K562 (cell line): ENCODE results near the gene IRAK2. TPM values are rescaled to one million over a fixed set of nuclear protein-coding genes. Genes with fewer than 3 reads are reported as not detected.
A peak's percentile ranks its signal among the peaks of the same experiment; 100 is the strongest.

Experiments
- CREB1 ChIP-seq, 2 experiments: sonication (generic) in 1 of 2; formaldehyde crosslinking in 1 of 2; IDR thresholded peaks; 2 replicates each; pipeline versions ENCODE4 v1.6.1 to v1.8.0; 2012 to 2022; ENCODE audit warnings: inconsistent platforms in 1 of 2, mild to moderate bottlenecking in 1 of 2, missing genetic modification reagents in 1 of 2, moderate library complexity in 1 of 2
- EP400 ChIP-seq: fragments of 450-650 bp; IDR thresholded peaks from 2 replicates; pipeline ENCODE4 v1.6.1; 2017; ENCODE audit warnings: antibody characterized with exemption, mild to moderate bottlenecking, moderate library complexity
- FOXK1 ChIP-seq: sonication (generic); formaldehyde crosslinking; IDR thresholded peaks from 2 replicates; pipeline ENCODE4 v1.8.0; 2022; ENCODE audit warnings: missing genetic modification reagents, mild to moderate bottlenecking, borderline replicate concordance
- GABPB2 ChIP-seq: fragments of 250-450 bp; sonication (Bioruptor Pico); conservative IDR thresholded peaks from 2 replicates; pipeline ENCODE4 v1.5.1; 2021; ENCODE audit warnings: mild to moderate bottlenecking
- MEIS2 ChIP-seq: fragments of 450-650 bp; IDR thresholded peaks from 2 replicates; pipeline ENCODE4 v1.6.1; 2014; ENCODE audit warnings: mild to moderate bottlenecking; ENCODE audit not compliant: partially characterized antibody
- NCOA4 ChIP-seq: fragments of 450-650 bp; IDR thresholded peaks from 2 replicates; pipeline ENCODE4 v1.6.1; 2018; ENCODE audit warnings: mild to moderate bottlenecking; ENCODE audit not compliant: partially characterized antibody
- NFIC ChIP-seq: fragments of 450-650 bp; IDR thresholded peaks from 2 replicates; pipeline ENCODE4 v1.6.1; 2017; ENCODE audit warnings: mild to moderate bottlenecking, inconsistent platforms
- NFXL1 ChIP-seq: fragments of 450-650 bp; formaldehyde crosslinking; IDR thresholded peaks from 2 replicates; pipeline ENCODE4 v1.4.0; 2021; ENCODE audit warnings: mild to moderate bottlenecking
- PTTG1 ChIP-seq: fragments of 450-650 bp; IDR thresholded peaks from 2 replicates; pipeline ENCODE4 v1.6.1; 2016; ENCODE audit warnings: low read depth, mild to moderate bottlenecking, missing genetic modification characterization, missing compliant biosample characterization
- SMARCA4 ChIP-seq: fragments of 450-650 bp; IDR thresholded peaks from 2 replicates; pipeline ENCODE4 v1.6.1; 2016
- STAT5B ChIP-seq: fragments of 250-450 bp; sonication (Bioruptor Pico); IDR thresholded peaks from 2 replicates; pipeline ENCODE4 v1.8.0; 2021; ENCODE audit warnings: mild to moderate bottlenecking, inconsistent platforms
- ZNF232 ChIP-seq: sonication (generic); formaldehyde crosslinking; IDR thresholded peaks from 2 replicates; pipeline ENCODE4 v1.8.0; 2022; ENCODE audit warnings: mild to moderate bottlenecking, missing genetic modification reagents
- ZNF75A ChIP-seq: fragments of 450-650 bp; formaldehyde crosslinking; IDR thresholded peaks from 2 replicates; pipeline ENCODE4 v1.4.0; 2020; ENCODE audit warnings: mild to moderate bottlenecking
- ZNF778 ChIP-seq: fragments of 450-650 bp; formaldehyde crosslinking; IDR thresholded peaks from 2 replicates; pipeline ENCODE4 v1.4.0; 2020; ENCODE audit warnings: mild to moderate bottlenecking, moderate library complexity
- polyA plus RNA-seq, 8 experiments: library from polyadenylated mRNA; depleted of rRNA in 4 of 8; stranded (reverse) in 5 of 8; unstranded in 3 of 8; fragments of >200 nt; fragmentation: Nextera tagmentation in 2 of 8; fragmentation: Illumina TruSeq in 1 of 8; extraction: Ambion mirVana in 2 of 8; extraction: Trizol in 1 of 8; gene quantifications; 2 replicates each; pipeline versions ENCODE4 v1.2.1 to v1.2.3, GENCODE V29; 2011 to 2014; ENCODE audit warnings: inconsistent platforms in 1 of 8, missing spikeins in 1 of 8
- total RNA-seq, 7 experiments: library from RNA; depleted of rRNA in 6 of 7; stranded (reverse); fragments of >200 nt in 6 of 7; fragmentation: Illumina TruSeq in 2 of 7; extraction: Trizol in 2 of 7; gene quantifications; 2 replicates each; pipeline versions ENCODE4 v1.2.1 to v1.2.3, GENCODE V29; 2011 to 2021; ENCODE audit warnings: low replicate concordance in 1 of 7
- TF ChIP-seq, protein P1 (sequence below): sonication (generic); formaldehyde crosslinking; IDR thresholded peaks from 2 replicates; pipeline ENCODE4 v1.8.1; 2023; ENCODE audit warnings: missing genetic modification reagents, mild to moderate bottlenecking, borderline replicate concordance
- TF ChIP-seq, protein P2 (sequence below): sonication (generic); formaldehyde crosslinking; IDR thresholded peaks from 2 replicates; pipeline ENCODE4 v1.8.1; 2023; ENCODE audit warnings: mild to moderate bottlenecking, missing genetic modification reagents
- TF ChIP-seq, protein P3 (sequence below), 3 experiments: fragments of 200-800 bp in 1 of 3; sonication (Bioruptor generic) in 1 of 3; sonication (generic) in 1 of 3; formaldehyde crosslinking in 1 of 3; IDR thresholded peaks; 2 replicates each; pipeline versions ENCODE4 v1.6.1 to v1.8.0; 2016 to 2022; ENCODE audit warnings: mild to moderate bottlenecking in 2 of 3, missing compliant biosample characterization in 2 of 3, missing genetic modification characterization in 2 of 3, missing genetic modification reagents in 1 of 3
- TF ChIP-seq, protein P4 (sequence below): fragments of 450-650 bp; IDR thresholded peaks from 2 replicates; pipeline ENCODE4 v1.7.0; 2016; ENCODE audit warnings: borderline replicate concordance

Gene IRAK2
- total and polyA plus RNA-seq, 9 of the 15 experiments (the other 6 are each of a cell fraction or from before 2014, with no cell fraction given): 0.42 to 4.4 (median 2.7) TPM

DNA sequence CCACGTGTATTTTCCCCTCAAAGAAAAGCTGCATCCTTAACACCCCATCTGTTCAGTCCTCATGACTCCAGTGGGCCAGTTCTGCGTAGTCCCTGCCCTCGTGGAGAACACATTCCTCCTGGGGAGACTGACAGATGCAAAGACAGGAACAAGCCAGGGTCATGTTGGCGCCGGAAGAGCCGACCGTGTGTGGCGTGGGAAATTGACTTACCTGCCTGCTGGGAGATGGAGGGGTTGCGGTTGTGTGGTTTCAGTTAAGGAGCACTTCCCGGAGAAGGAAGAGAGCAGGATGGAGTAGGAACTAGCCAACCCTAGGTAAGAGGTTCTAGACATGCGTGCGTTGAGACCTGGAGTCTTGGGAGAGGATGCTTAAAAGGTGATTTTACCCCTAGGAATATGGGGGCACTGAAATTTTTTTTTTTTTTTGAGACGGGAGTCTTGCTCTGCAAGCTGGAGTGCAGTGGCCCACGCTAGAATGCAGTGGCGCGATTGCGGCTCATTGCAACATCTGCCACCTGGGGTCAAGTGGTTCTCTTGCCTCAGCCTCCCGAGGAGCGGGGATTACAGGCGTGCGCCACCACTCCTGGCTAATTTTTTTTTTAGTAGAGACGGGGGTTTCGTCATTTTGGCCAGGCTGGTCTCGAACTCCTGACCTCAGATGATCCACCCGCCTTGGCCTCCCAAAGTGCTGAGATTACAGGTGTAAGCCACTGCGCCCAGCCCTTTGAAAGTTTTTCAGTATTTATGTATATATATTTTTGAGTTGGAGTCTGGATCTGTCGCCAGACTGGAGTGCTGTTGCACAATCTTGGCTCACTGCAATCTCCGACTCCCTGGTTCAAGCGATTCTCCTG, 21.8 kb upstream of the IRAK2 start (continued):
- TF ChIP-seq, protein P1, sequence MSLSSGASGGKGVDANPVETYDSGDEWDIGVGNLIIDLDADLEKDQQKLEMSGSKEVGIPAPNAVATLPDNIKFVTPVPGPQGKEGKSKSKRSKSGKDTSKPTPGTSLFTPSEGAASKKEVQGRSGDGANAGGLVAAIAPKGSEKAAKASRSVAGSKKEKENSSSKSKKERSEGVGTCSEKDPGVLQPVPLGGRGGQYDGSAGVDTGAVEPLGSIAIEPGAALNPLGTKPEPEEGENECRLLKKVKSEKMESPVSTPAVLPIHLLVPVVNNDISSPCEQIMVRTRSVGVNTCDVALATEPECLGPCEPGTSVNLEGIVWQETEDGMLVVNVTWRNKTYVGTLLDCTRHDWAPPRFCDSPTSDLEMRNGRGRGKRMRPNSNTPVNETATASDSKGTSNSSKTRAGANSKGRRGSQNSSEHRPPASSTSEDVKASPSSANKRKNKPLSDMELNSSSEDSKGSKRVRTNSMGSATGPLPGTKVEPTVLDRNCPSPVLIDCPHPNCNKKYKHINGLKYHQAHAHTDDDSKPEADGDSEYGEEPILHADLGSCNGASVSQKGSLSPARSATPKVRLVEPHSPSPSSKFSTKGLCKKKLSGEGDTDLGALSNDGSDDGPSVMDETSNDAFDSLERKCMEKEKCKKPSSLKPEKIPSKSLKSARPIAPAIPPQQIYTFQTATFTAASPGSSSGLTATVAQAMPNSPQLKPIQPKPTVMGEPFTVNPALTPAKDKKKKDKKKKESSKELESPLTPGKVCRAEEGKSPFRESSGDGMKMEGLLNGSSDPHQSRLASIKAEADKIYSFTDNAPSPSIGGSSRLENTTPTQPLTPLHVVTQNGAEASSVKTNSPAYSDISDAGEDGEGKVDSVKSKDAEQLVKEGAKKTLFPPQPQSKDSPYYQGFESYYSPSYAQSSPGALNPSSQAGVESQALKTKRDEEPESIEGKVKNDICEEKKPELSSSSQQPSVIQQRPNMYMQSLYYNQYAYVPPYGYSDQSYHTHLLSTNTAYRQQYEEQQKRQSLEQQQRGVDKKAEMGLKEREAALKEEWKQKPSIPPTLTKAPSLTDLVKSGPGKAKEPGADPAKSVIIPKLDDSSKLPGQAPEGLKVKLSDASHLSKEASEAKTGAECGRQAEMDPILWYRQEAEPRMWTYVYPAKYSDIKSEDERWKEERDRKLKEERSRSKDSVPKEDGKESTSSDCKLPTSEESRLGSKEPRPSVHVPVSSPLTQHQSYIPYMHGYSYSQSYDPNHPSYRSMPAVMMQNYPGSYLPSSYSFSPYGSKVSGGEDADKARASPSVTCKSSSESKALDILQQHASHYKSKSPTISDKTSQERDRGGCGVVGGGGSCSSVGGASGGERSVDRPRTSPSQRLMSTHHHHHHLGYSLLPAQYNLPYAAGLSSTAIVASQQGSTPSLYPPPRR (CRISPR knock-in tag): no peak
- TF ChIP-seq ZNF75A (CRISPR knock-in tag) (no peak), NFXL1 (no peak), SMARCA4 (peak; percentile 77), EP400 (peak; percentile 95), ZNF232 (CRISPR knock-in tag) (no peak), MEIS2 (no peak), CREB1 (IDR thresholded peaks at IDR 0.05) (no peak), CREB1 (CRISPR knock-in tag; IDR thresholded peaks at IDR 0.05) (no peak), GABPB2 (CRISPR knock-in tag) (no peak; the same call in 1 of the 2 replicates), STAT5B (CRISPR knock-in tag) (no peak), FOXK1 (CRISPR knock-in tag) (no peak), ZNF778 (CRISPR knock-in tag) (no peak), NCOA4 (no peak), NFIC (peak; percentile 14), PTTG1 (tag) (no peak)
- TF ChIP-seq, protein P2, sequence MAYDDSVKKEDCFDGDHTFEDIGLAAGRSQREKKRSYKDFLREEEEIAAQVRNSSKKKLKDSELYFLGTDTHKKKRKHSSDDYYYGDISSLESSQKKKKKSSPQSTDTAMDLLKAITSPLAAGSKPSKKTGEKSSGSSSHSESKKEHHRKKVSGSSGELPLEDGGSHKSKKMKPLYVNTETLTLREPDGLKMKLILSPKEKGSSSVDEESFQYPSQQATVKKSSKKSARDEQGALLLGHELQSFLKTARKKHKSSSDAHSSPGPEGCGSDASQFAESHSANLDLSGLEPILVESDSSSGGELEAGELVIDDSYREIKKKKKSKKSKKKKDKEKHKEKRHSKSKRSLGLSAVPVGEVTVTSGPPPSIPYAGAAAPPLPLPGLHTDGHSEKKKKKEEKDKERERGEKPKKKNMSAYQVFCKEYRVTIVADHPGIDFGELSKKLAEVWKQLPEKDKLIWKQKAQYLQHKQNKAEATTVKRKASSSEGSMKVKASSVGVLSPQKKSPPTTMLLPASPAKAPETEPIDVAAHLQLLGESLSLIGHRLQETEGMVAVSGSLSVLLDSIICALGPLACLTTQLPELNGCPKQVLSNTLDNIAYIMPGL (CRISPR knock-in tag): peak; percentile 31; the same call in 1 of the 2 replicates
- TF ChIP-seq, protein P3, sequence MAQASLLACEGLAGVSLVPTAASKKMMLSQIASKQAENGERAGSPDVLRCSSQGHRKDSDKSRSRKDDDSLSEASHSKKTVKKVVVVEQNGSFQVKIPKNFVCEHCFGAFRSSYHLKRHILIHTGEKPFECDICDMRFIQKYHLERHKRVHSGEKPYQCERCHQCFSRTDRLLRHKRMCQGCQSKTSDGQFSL (CRISPR knock-in tag; IDR thresholded peaks at IDR 0.05): no peak
- TF ChIP-seq, protein P3 (tag; IDR thresholded peaks at IDR 0.05): no peak
- TF ChIP-seq, protein P4, sequence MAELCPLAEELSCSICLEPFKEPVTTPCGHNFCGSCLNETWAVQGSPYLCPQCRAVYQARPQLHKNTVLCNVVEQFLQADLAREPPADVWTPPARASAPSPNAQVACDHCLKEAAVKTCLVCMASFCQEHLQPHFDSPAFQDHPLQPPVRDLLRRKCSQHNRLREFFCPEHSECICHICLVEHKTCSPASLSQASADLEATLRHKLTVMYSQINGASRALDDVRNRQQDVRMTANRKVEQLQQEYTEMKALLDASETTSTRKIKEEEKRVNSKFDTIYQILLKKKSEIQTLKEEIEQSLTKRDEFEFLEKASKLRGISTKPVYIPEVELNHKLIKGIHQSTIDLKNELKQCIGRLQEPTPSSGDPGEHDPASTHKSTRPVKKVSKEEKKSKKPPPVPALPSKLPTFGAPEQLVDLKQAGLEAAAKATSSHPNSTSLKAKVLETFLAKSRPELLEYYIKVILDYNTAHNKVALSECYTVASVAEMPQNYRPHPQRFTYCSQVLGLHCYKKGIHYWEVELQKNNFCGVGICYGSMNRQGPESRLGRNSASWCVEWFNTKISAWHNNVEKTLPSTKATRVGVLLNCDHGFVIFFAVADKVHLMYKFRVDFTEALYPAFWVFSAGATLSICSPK: no peak
